Fibroblast of the aortic adventitia (primary cell): ENCODE results near the gene CLUH. TPM values are rescaled to one million over a fixed set of nuclear protein-coding genes. Genes with fewer than 3 reads are reported as not detected.

ENCODE experiments used
- DNase-seq: peaks from one replicate; pipeline ENCODE4 v3.0.0-alpha.2; 2010; ENCODE audit warnings: low read depth
- H3K4me3 ChIP-seq: 2 replicates; pipeline ENCODE4 v1.5.1; 2011; ENCODE audit warnings: low read depth, mild to moderate bottlenecking, control low read depth, low read length, moderate library complexity
- CTCF ChIP-seq: IDR thresholded peaks from 2 replicates; pipeline ENCODE4 v1.5.1; 2011; ENCODE audit warnings: mild to moderate bottlenecking, low read length, control low read depth, inconsistent platforms; ENCODE audit not compliant: insufficient read depth
- total RNA-seq: library from RNA; depleted of rRNA; stranded (reverse); fragments of >200 nt; gene quantifications from 2 replicates; pipeline ENCODE4 v1.2.3, GENCODE V29; 2012; ENCODE audit warnings: low replicate concordance

The CLUH gene
- total RNA-seq, 1 donor, result 39.1 TPM

GRCh38 chr17:2734939-2735338 lies 23.4 kb upstream of the CLUH start:
- no peak for TF ChIP-seq CTCF
- H3K4me3 ChIP-seq, result no peak overlapping the region
- DNase-seq, result no peak

GRCh38 chr17:2731807-2732206 lies 20.2 kb upstream of the CLUH start:
- no peak for TF ChIP-seq CTCF
- no peak for DNase-seq
- H3K4me3 ChIP-seq, result no peak overlapping the region

DNA sequence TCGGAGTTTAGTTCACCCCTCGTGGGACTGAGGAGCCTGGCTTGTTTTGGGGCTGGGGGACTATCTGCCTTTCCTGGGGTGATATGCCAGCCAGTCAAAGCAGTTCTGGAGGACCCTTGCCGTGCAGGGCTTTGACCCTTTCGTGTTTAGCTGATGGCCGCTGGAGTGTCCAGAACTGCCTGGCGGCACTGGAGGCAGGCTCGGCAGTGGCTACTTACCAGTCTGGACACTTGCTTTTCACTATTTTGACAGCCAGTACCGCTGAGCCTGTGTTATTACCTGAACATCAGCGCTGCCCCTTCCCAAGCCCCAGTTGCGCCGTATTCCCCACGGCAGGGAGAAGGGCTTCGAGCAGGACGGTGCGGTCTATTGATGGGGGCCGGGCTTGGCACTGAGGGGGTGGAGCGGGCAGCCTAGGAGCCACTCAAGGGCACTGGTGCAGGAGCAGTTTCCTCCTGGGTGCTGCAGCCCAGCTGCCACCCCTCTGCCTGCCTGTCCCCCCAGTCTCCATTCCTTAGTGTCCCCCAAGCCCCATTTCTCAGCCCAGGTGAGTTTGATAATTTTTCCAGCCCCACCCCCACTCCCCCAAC lies 19.3 kb upstream of the CLUH start:
- DNase-seq, result no peak
- H3K4me3 ChIP-seq, result no peak overlapping the region
- TF ChIP-seq CTCF, result no peak

GRCh38 chr17:2724784-2725164 lies 13.2 kb upstream of the CLUH start:
- TF ChIP-seq CTCF, result no peak
- H3K4me3 ChIP-seq, result no peak overlapping the region
- DNase-seq, result no peak

DNA sequence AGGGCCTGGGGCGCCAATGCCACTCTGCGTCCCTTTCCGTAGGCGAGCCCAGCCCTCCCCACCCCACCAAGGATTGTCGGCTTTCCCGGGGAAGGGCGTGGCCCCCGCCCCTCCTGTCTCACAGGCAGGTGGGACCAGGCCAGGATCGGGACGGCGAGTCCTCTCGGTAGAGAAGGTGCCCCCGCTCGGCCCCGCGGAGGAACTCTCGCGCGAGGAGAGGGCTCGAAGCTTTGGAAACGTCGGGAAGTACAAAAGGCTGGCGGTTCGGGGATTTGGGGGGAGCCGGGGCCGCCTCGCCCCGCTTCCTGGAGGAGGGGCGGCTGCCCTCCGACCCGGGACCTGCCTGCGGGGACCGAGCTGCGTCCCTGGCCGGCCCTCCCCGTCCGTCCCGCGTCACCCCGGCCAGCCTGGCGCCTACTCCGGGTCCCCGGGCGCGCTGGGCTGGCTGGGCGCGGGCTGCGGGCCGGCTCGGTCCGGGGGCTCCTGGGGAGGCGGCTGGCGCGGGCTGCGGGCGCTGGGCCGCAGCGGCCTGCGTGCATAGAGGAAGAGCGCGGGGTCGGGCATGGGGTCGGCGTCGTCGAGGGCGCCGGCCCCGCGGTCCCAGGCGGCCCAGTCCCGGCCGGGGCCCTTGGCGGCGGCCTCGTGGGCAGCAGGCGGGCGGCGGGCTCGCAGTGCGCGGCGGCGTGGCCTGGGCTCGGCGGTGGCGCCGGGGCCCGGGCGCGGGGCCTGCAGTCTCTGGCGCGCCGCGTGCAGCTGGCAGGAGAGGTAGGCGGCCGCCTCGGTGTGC lies 12.6 kb upstream of the CLUH start:
- no peak overlapping the region for H3K4me3 ChIP-seq
- no peak for DNase-seq

GRCh38 chr17:2723505-2723996 lies 12.0 kb upstream of the CLUH start:
- no peak overlapping the region for H3K4me3 ChIP-seq
- TF ChIP-seq CTCF, result no peak
- DNase-seq, result no peak

More for the DNA sequence above, 12.6 kb upstream of the CLUH start:
- TF ChIP-seq CTCF, result no peak

- no peak overlapping the region for H3K4me3 ChIP-seq
- DNase-seq, result no peak
- no peak for TF ChIP-seq CTCF
Observed at GRCh38 chr17:2722611-2723010, 11.0 kb upstream of the CLUH start.
